ENCODE measurements around the gene ABRACL. TPM values are rescaled to one million over a fixed set of nuclear protein-coding genes. Genes with fewer than 3 reads are reported as not detected.

The ABRACL gene, protein sequence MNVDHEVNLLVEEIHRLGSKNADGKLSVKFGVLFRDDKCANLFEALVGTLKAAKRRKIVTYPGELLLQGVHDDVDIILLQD
- polyA plus RNA-seq (2013, experiment 1 of 2), result 140 TPM
- 144 TPM for polyA plus RNA-seq (2013, experiment 2 of 2)

DNA sequence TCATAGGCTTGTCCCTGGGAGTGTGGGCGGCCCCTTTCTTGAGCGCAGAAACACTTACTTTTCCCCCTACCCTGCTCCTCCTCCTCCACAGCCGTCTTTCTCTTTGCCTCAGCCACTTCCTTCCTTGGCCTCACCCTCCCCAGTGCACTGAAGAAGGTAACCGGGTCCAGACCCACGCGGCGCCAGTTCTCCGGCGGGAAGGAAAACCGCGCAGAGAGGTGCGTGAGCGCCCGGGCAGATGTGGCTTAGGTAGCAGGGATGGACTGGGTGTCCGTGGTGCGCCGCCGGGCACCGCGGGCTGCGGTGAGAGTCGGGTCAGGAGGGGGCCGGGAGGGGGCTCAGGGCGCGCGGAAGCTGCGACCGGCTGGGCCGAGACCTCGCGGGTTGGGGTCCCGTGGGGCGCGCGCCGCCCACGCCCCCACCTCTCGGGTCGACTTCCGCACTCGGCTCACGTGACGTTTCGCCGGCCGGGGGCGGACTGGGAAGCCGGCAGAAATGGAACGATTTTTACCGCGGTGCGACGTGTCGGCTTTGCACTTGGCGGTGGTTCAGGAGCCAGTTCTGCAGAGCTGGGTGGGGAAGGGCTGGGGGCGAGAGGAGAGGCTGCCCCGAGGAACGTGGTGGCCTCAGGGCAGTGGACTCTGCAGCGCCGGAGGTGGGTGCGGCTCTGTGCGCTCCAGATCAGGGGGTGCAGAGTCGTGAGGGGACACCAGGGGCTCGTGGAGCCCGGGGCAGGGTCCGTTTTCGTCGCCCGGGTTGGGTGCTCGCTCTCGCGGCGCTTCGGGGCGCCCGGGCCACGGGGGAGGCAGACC lies at the start of gene ABRACL:
TSS of gene ABRACL (plus strand) at position 88 of the 812 bp plus-strand sequence. CDS start 5,416 bp downstream, outside the sequence.
- peak within 1 kb of the TSS; percentile 66 for H3K4me3 ChIP-seq (ENCODE audit: low read length)
- WGBS, result under 1% methylated on average over 77 of the region's 77 CpGs
- peak within 1 kb of the TSS; percentile 97 for H3K9ac ChIP-seq (ENCODE audit: low read depth, low read length)
- H3K27me3 ChIP-seq (ENCODE audit: insufficient read depth, low read length), result no peaks in the 10 kb centered on the region
- no peaks in the 10 kb centered on the region for H3K9me3 ChIP-seq (ENCODE audit: insufficient read depth, low read depth, low read length)
- peaks cover 8% of the 10 kb centered on the region for H3K36me3 ChIP-seq (ENCODE audit: insufficient read depth, low read length)
- peaks cover 34% of the 10 kb centered on the region for H3K4me1 ChIP-seq (ENCODE audit: insufficient read depth, low read length)
- peak within 1 kb of the TSS; percentile 90 for H3K27ac ChIP-seq (ENCODE audit: low read depth, low read length)

DNA sequence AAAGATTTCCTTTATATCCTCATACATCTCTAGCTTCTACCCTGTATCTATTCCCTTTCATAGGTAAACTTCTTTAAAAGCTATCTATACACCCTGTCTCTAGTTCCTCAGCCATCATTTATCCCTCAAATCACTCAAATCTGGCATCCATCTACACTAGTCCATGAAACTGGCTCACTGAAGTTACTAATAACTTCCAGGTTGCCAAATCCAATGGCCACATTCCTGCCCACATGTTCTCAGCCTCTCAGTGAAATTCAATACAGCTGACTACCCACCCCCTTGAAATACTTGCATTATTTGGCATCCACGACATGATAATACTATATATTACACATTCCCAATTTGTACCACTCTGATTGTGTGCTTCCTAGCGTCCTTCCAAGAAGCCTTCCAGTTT lies 49.2 kb upstream of the ABRACL start:
- no peaks in the 10 kb centered on the region for H3K9me3 ChIP-seq (ENCODE audit: insufficient read depth, low read depth, low read length)
- H3K27ac ChIP-seq (ENCODE audit: low read depth, low read length), result no peak overlapping the region
- H3K27me3 ChIP-seq (ENCODE audit: insufficient read depth, low read length), result no peaks in the 10 kb centered on the region
- WGBS, result 78% methylated on average over 2 of the region's 2 CpGs
- no peaks in the 10 kb centered on the region for H3K36me3 ChIP-seq (ENCODE audit: insufficient read depth, low read length)
- no peak overlapping the region for H3K4me3 ChIP-seq (ENCODE audit: low read length)
- H3K9ac ChIP-seq (ENCODE audit: low read depth, low read length), result no peak overlapping the region
- peaks cover 69% of the 10 kb centered on the region for H3K4me1 ChIP-seq (ENCODE audit: insufficient read depth, low read length)

DNA sequence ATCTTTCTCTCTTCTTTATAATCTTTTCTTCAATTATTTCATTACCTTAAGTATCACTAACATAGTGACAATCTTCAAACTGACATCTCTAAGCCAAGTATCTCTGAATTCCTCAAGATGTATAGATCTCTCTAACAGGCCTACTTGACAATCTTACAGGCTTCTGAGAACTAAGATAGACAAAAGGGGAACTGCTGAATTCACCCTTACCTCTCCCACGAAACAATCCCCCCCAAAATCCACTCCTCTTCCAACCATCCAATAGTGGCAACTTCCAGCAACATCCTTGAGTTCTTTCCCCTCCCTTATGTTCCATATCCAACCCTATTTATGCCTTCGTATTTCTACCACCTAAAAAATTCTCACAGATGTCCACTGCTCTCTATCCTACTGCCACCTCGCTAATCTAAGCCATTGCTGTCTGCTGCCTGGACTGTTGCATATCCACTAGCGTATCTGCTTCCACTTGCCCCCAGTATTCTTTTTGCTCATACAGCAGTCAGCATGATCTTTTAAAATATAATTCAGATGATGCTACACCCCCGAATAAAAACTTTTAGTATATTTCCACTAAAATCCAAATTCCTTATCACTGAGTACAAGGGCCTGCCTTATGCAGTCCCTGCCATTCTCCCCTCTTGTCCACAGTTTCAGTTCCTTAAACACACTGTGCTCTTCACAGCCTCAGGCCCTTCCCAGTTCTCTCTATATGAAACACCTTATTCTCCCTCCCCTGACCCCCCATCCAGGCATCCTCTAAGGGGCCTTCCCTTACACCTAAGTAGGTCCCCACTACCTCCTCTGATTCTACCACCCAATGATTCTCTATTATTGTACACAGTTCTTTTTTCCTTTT lies 48.5 kb upstream of the ABRACL start:
- H3K9ac ChIP-seq (ENCODE audit: low read depth, low read length), result no peak overlapping the region
- no peak overlapping the region for H3K27ac ChIP-seq (ENCODE audit: low read depth, low read length)
- 89% methylated on average over 5 of the region's 5 CpGs for WGBS
- peaks cover 67% of the 10 kb centered on the region for H3K4me1 ChIP-seq (ENCODE audit: insufficient read depth, low read length)
- H3K9me3 ChIP-seq (ENCODE audit: insufficient read depth, low read depth, low read length), result no peaks in the 10 kb centered on the region
- H3K36me3 ChIP-seq (ENCODE audit: insufficient read depth, low read length), result no peaks in the 10 kb centered on the region
- no peak overlapping the region for H3K4me3 ChIP-seq (ENCODE audit: low read length)
- no peaks in the 10 kb centered on the region for H3K27me3 ChIP-seq (ENCODE audit: insufficient read depth, low read length)

DNA sequence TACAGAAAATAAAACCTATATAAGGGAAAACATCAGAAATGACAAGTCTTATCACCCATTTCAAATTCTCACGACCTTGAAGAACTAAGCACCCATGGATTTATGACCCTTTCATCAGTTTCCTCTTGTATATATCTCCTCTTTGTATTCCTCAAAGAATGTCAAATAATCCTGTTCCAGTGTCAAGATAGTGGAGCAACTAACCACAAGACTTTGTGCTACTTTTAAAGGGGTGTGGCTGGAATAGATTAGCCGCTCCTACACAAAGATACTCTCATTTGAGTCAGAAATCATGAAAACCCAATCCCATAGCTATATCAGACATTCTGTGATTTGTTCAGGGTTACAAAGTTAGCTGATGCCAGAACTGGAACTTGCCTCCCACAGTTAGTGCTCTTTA lies 47.1 kb upstream of the ABRACL start:
- H3K27ac ChIP-seq (ENCODE audit: low read depth, low read length), result no peak overlapping the region
- no peaks in the 10 kb centered on the region for H3K36me3 ChIP-seq (ENCODE audit: insufficient read depth, low read length)
- H3K4me1 ChIP-seq (ENCODE audit: insufficient read depth, low read length), result peaks cover 69% of the 10 kb centered on the region
- H3K4me3 ChIP-seq (ENCODE audit: low read length), result no peak overlapping the region
- no peaks in the 10 kb centered on the region for H3K9me3 ChIP-seq (ENCODE audit: insufficient read depth, low read depth, low read length)
- 85% methylated on average over 2 of the region's 2 CpGs for WGBS
- no peaks in the 10 kb centered on the region for H3K27me3 ChIP-seq (ENCODE audit: insufficient read depth, low read length)
- H3K9ac ChIP-seq (ENCODE audit: low read depth, low read length), result no peak overlapping the region

DNA sequence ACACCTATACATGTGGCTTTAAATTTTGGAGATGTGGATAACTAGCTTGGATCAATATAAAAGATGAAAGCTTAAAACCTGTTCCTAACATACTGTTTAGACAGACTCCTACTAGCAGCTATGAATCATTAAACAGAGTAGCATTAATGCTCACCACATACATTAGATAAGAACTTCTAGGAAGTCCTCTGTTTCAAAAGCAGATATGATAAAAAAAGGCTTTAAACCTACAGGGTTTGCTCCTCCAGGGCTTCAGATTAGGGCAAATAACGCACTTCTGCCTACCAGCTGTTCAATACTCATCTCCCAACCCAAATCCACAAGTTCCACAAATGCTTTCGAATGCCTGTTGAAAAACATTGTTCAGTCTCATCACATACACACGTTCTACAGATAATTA lies 42.0 kb upstream of the ABRACL start:
- H3K27ac ChIP-seq (ENCODE audit: low read depth, low read length), result no peak overlapping the region
- H3K9ac ChIP-seq (ENCODE audit: low read depth, low read length), result peak overlapping the region; percentile 95

DNA sequence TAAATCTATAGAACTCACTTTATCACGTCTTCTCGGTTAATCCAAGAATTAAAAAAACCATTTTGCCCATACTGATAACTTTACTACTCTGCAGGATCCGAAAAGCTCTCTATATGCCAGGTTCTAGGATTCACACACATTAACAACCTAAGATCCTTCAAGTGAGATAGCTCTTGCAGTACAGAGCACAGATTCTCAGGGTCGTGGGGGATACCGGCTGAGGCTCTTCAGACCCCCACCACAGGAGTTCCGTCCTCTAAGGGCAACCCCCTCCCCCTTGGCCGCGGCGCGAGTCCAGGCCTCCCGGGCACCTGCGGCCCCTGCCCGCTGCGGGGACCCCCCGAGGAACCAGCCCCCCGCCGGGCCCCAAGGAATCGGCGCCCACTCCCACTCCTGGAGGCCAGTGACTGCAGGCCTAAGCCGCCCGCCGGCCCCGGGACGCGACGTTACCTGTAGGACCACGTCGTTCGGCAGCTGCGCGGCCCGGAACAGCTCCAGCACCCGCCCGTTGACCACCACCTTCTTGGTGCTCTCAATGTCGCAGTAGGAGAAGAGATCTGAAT lies 41.4 kb upstream of the ABRACL start:
- H3K36me3 ChIP-seq (ENCODE audit: insufficient read depth, low read length), result no peaks in the 10 kb centered on the region
- H3K4me3 ChIP-seq (ENCODE audit: low read length), result peak overlapping the region; percentile 93
- H3K27ac ChIP-seq (ENCODE audit: low read depth, low read length), result peak overlapping the region; percentile 89; the same call in 1 of the 2 replicates
- H3K9me3 ChIP-seq (ENCODE audit: insufficient read depth, low read depth, low read length), result no peaks in the 10 kb centered on the region
- peaks cover 32% of the 10 kb centered on the region for H3K4me1 ChIP-seq (ENCODE audit: insufficient read depth, low read length)
- H3K27me3 ChIP-seq (ENCODE audit: insufficient read depth, low read length), result no peaks in the 10 kb centered on the region
- WGBS, result under 1% methylated on average over 35 of the region's 35 CpGs
- H3K9ac ChIP-seq (ENCODE audit: low read depth, low read length), result peak overlapping the region; percentile 95

More for the DNA sequence above, 42.0 kb upstream of the ABRACL start:
- Histone ChIP-seq H3K27me3 (ENCODE audit: insufficient read depth, low read length) (no peaks in the 10 kb centered on the region), H3K9me3 (ENCODE audit: insufficient read depth, low read depth, low read length) (no peaks in the 10 kb centered on the region), H3K4me3 (ENCODE audit: low read length) (peak overlapping the region; percentile 93), H3K4me1 (ENCODE audit: insufficient read depth, low read length) (peaks cover 36% of the 10 kb centered on the region), H3K36me3 (ENCODE audit: insufficient read depth, low read length) (no peaks in the 10 kb centered on the region)
- WGBS, result 8% methylated on average over 3 of the region's 3 CpGs

DNA sequence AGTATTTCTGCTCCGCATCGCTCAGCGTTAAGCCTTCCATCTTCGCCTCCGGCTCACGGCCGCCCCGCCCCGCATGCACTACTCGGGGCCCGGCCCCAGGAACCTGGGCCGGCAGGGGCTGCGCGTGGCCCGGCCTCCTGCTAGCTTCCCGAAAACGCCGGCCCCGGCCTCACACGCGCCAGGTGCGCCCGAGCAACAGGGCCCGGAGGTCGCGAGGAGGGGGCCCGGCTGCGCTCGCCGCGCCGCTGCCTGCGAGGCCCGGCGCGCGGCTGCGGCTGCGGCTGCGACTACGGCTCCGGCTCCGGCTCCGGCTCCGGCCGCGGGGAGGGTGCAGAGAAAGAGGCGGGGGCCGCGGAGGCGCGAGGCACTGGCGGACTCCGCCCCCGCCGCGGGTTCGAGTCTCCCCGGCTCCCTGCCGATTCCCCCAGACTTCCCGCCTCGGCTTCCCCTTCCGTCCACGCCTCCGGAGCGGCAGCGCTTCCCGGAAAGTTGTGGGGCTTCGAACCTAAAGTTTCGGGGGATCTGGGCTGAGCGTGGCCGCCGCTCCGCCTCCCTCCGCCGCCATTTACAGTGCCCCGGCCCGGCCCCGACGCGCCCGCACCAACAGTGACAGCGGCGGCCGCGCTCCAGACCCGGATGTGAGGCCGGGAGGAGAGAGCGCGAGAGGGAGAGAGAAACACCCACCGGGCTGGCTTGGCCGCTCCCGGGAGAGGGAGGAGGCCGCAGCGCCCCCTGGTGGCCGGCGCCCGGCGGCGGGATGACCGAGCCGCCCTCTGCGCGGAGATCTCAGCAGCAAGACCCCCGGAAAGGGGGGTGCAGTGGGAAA lies 40.7 kb upstream of the ABRACL start, which contains the start of gene REPS1:
TSS of gene REPS1 (minus strand) at position 611 of the 826 bp plus-strand sequence. CDS start at position 40, 571 bp downstream.
- H3K27ac ChIP-seq (ENCODE audit: low read depth, low read length), result peak within 1 kb of the TSS; percentile 89
- H3K4me3 ChIP-seq (ENCODE audit: low read length), result peak within 1 kb of the TSS; percentile 93
- no peaks in the 10 kb centered on the region for H3K9me3 ChIP-seq (ENCODE audit: insufficient read depth, low read depth, low read length)
- H3K9ac ChIP-seq (ENCODE audit: low read depth, low read length), result peak within 1 kb of the TSS; percentile 95
- H3K4me1 ChIP-seq (ENCODE audit: insufficient read depth, low read length), result peaks cover 26% of the 10 kb centered on the region
- H3K27me3 ChIP-seq (ENCODE audit: insufficient read depth, low read length), result no peaks in the 10 kb centered on the region
- under 1% methylated on average over 105 of the region's 105 CpGs for WGBS
- H3K36me3 ChIP-seq (ENCODE audit: insufficient read depth, low read length), result no peaks in the 10 kb centered on the region

DNA sequence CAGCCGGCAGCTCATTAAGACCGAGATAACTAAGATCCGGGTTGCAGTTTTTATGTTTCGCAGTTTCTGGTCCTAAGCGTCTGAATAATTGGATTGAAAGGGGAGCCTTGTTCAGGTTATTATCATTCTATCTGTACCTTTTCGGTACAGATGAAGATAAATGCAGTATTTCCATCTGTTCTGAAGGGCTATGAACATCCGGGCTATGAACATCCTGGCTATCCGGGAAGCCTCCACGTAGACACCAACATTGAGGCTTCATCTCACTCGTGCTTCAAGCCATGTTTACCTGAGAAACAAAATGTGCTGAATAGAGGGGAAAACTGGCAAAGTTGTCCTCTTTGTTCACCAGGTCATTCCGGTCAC lies 40.1 kb upstream of the ABRACL start:
- Histone ChIP-seq H3K9me3 (ENCODE audit: insufficient read depth, low read depth, low read length) (no peaks in the 10 kb centered on the region), H3K36me3 (ENCODE audit: insufficient read depth, low read length) (no peaks in the 10 kb centered on the region), H3K27me3 (ENCODE audit: insufficient read depth, low read length) (no peaks in the 10 kb centered on the region), H3K4me1 (ENCODE audit: insufficient read depth, low read length) (peaks cover 31% of the 10 kb centered on the region), H3K4me3 (ENCODE audit: low read length) (peak overlapping the region; percentile 93), H3K27ac (ENCODE audit: low read depth, low read length) (no peak overlapping the region), H3K9ac (ENCODE audit: low read depth, low read length) (0 out of 2 replicates have a peak overlapping the region, but pooled peaks have one; percentile 41)
- 23% methylated on average over 11 of the region's 11 CpGs for WGBS

DNA sequence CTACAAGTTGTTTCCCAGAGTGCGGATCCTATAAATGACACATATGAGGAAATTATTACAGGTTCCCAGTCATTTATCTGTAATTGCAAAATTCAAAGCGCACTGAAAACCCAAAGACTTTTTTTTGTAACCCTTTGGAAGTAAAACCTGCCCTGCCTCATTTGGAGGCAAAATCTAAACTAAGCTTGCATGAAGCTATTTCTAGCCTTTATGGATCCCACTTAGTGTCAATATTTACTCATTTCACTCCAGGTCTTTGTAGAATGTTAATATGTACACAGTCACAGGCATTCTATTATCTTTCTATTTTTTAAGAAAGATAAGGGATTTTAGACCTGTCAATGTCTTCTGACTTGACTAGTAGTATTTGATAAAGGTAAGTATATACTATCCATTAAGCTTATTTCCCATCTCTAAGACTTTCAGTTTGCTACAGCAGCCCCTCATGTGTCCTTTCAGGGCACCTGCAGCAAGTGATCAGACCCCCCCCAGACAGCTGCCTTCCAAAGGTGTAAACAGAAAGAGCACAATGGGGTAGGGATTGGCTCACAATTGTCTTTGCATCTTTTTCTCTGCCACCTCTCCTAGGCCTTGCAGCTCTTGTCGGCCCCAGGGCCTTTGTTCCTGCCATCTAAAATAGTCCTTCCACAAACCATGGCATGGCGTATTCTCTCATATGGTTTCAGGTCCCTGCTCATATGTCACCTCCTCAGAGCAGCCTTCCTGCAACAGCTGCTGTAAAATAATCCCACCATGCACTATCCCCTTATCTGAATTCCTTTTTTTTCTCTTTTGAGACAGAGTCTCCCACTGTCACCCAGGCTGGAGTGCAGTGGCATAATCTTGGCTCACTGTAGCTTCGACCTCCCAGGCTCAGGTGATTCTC lies 39.2 kb upstream of the ABRACL start:
- H3K4me3 ChIP-seq (ENCODE audit: low read length), result no peak overlapping the region
- WGBS, result 94% methylated on average over 5 of the region's 5 CpGs
- no peaks in the 10 kb centered on the region for H3K27me3 ChIP-seq (ENCODE audit: insufficient read depth, low read length)
- H3K9ac ChIP-seq (ENCODE audit: low read depth, low read length), result no peak overlapping the region
- H3K36me3 ChIP-seq (ENCODE audit: insufficient read depth, low read length), result no peaks in the 10 kb centered on the region
- H3K27ac ChIP-seq (ENCODE audit: low read depth, low read length), result no peak overlapping the region
- no peaks in the 10 kb centered on the region for H3K9me3 ChIP-seq (ENCODE audit: insufficient read depth, low read depth, low read length)
- H3K4me1 ChIP-seq (ENCODE audit: insufficient read depth, low read length), result peaks cover 36% of the 10 kb centered on the region
